HCT116 (cell line): ENCODE results near the gene OR10G7. TPM values are rescaled to one million over a fixed set of nuclear protein-coding genes. Genes with fewer than 3 reads are reported as not detected.

Experiments used
- ATAC-seq: fragments of 200-7000 bp; cut with Tn5 transposase; 2 replicates; pipeline ENCODE4 v1.9.1; 2020; ENCODE audit warnings: mild to moderate bottlenecking, moderate library complexity
- BruUV-seq: library from RNA; stranded (reverse); fragments of 400-500 nt; replicated peaks from 2 replicates; lab custom pipeline; 2021; lab: Mats Ljungman, UMichigan
- CTCF ChIA-PET: fragments of 300-600 bp; sonication (Branson Sonifier 250); formaldehyde crosslinking; loops from one replicate; lab custom pipeline; 2021; ENCODE audit warnings: antibody characterized with exemption; lab: Charles Lee
- POLR2A ChIA-PET: fragments of 300-600, 350-600 bp; sonication (Branson Sonifier 250); formaldehyde crosslinking; loops from one replicate; lab custom pipeline; 2021; ENCODE audit warnings: antibody characterized with exemption; lab: Charles Lee
- RAD21 ChIA-PET, 2 experiments: fragments of 300-600 bp; sonication (Branson Sonifier 250); formaldehyde crosslinking; loops; one replicate each; lab custom pipeline; 2023; ENCODE audit warnings: low total read pairs in 2 of 2; ENCODE audit not compliant: uncharacterized antibody in 2 of 2, unreplicated experiment in 2 of 2, low non-redundant PET in 1 of 2; lab: Charles Lee
- DNase-seq: peaks from one replicate; pipeline ENCODE4 v3.0.0-alpha.2; 2010; ENCODE audit warnings: low read depth, low spot score
- H2AFZ ChIP-seq: fragments of 200-600 bp; shearing (Covaris generic), sonication (generic); 2 replicates; pipeline ENCODE4 v1.6.1; 2017; ENCODE audit warnings: low read depth, mixed run types, mixed read lengths, antibody characterized with exemption, low read length; ENCODE audit not compliant: poor library complexity, severe bottlenecking
- H3K27ac ChIP-seq: 2 replicates; pipeline ENCODE4 v1.5.1; 2012; ENCODE audit warnings: low read depth, low read length
- H3K27me3 ChIP-seq: fragments of 200-600 bp; sonication (generic); 2 replicates; pipeline ENCODE4 v1.6.1; 2016; ENCODE audit warnings: mixed run types, low read length, mixed read lengths; ENCODE audit not compliant: insufficient read depth
- H3K36me3 ChIP-seq, 2 experiments: fragments of 200-500 bp in 1 of 2; fragments of 200-600 bp in 1 of 2; sonication (Bioruptor generic) in 1 of 2; sonication (generic) in 1 of 2; 2 replicates each; pipeline versions ENCODE4 v1.5.1 to v1.6.1; 2014 to 2016; ENCODE audit warnings: low read length in 2 of 2, inconsistent platforms in 1 of 2, mixed read lengths in 1 of 2, mixed run types in 1 of 2; ENCODE audit not compliant: insufficient read depth in 2 of 2, control insufficient read depth in 1 of 2
- H3K4me1 ChIP-seq, 2 experiments: fragments of 200-600 bp in 1 of 2; sonication (generic) in 1 of 2; 2 replicates each; pipeline versions ENCODE4 v1.5.1 to v1.6.1; 2012 to 2017; ENCODE audit warnings: low read length in 2 of 2, inconsistent platforms in 1 of 2, mild to moderate bottlenecking in 1 of 2, mixed read lengths in 1 of 2, mixed run types in 1 of 2, moderate library complexity in 1 of 2; ENCODE audit not compliant: insufficient read depth in 2 of 2, control insufficient read depth in 1 of 2
- H3K4me2 ChIP-seq: fragments of 200-600 bp; sonication (generic); 2 replicates; pipeline ENCODE4 v1.6.1; 2017; ENCODE audit warnings: mixed run types, low read length, mixed read lengths
- H3K4me3 ChIP-seq, 2 experiments: fragments of 200-600 bp in 1 of 2; sonication (generic) in 1 of 2; replicated peaks in 1 of 2; 2 replicates each; pipeline ENCODE4 v1.5.1; 2011 to 2016; ENCODE audit warnings: low read length in 2 of 2, control low read depth in 1 of 2, low read depth in 1 of 2, mild to moderate bottlenecking in 1 of 2, mixed read lengths in 1 of 2, mixed run types in 1 of 2
- H3K79me2 ChIP-seq: fragments of 200-600 bp; sonication (generic); 2 replicates; pipeline ENCODE4 v1.6.1; 2017; ENCODE audit warnings: mild to moderate bottlenecking, mixed run types, low read length, moderate library complexity, mixed read lengths; ENCODE audit not compliant: insufficient read depth
- H3K9ac ChIP-seq: fragments of 200-600 bp; sonication (generic); 2 replicates; pipeline ENCODE4 v1.6.1; 2016; ENCODE audit warnings: low read length, mixed read lengths
- H3K9me2 ChIP-seq: fragments of 200-600 bp; sonication (generic), shearing (Covaris generic); 2 replicates; pipeline ENCODE4 v1.6.1; 2017; ENCODE audit warnings: mixed run types, mild to moderate bottlenecking, moderate library complexity; ENCODE audit not compliant: insufficient read depth
- H3K9me3 ChIP-seq, 2 experiments: fragments of 200-500 bp in 1 of 2; fragments of 200-600 bp in 1 of 2; sonication (Bioruptor generic) in 1 of 2; sonication (generic) in 1 of 2; 2 replicates each; pipeline ENCODE4 v1.6.1; 2014 to 2017; ENCODE audit warnings: low read length in 2 of 2, mixed read lengths in 2 of 2, inconsistent platforms in 1 of 2, low read depth in 1 of 2, mild to moderate bottlenecking in 1 of 2, mixed run types in 1 of 2, moderate library complexity in 1 of 2; ENCODE audit not compliant: control insufficient read depth in 1 of 2, insufficient read depth in 1 of 2
- H4K20me1 ChIP-seq: fragments of 200-600 bp; sonication (generic), shearing (Covaris generic); 2 replicates; pipeline ENCODE4 v1.6.1; 2017; ENCODE audit warnings: mixed run types, mild to moderate bottlenecking, moderate library complexity; ENCODE audit not compliant: insufficient read depth
- CEBPB ChIP-seq: IDR thresholded peaks from 2 replicates; pipeline ENCODE4 v1.6.1; 2012; ENCODE audit warnings: low read depth
- EGR1 ChIP-seq: IDR thresholded peaks from 2 replicates; pipeline ENCODE4 v1.6.1; 2012; ENCODE audit warnings: low read depth
- ELF1 ChIP-seq: IDR thresholded peaks from 2 replicates; pipeline ENCODE4 v1.6.1; 2012; ENCODE audit warnings: low read depth, borderline replicate concordance
- EZH2 ChIP-seq: fragments of 200-600 bp; sonication (generic); IDR thresholded peaks from 2 replicates; pipeline ENCODE4 v1.6.1; 2017; ENCODE audit warnings: antibody characterized with exemption, mixed run types
- JUND ChIP-seq: IDR thresholded peaks from 2 replicates; pipeline ENCODE4 v1.6.1; 2012
- MAX ChIP-seq: IDR thresholded peaks from 2 replicates; pipeline ENCODE4 v1.6.1; 2012
- POLR2A ChIP-seq: IDR thresholded peaks from 2 replicates; pipeline ENCODE4 v1.7.0; 2011; ENCODE audit warnings: borderline replicate concordance; ENCODE audit not compliant: insufficient read depth, insufficient read length; ENCODE audit errors: extremely low read depth
- POLR2AphosphoS5 ChIP-seq: IDR thresholded peaks from 2 replicates; pipeline ENCODE4 v1.6.1; 2011; ENCODE audit warnings: mild to moderate bottlenecking, low read depth, low read length, moderate library complexity
- REST ChIP-seq: IDR thresholded peaks from 2 replicates; pipeline ENCODE4 v1.6.1; 2012; ENCODE audit warnings: low read depth
- SIN3A ChIP-seq: IDR thresholded peaks from 2 replicates; pipeline ENCODE4 v1.6.1; 2012; ENCODE audit warnings: low read depth
- YY1 ChIP-seq: IDR thresholded peaks from 2 replicates; pipeline ENCODE4 v1.6.1; 2011; ENCODE audit warnings: low read length, low read depth, moderate library complexity, mild to moderate bottlenecking; ENCODE audit not compliant: insufficient replicate concordance; ENCODE audit errors: extremely low read depth
- ZNF274 ChIP-seq: fragments of 200-500 bp; sonication (Bioruptor generic); IDR thresholded peaks from 2 replicates; pipeline ENCODE4 v1.6.1; 2014; ENCODE audit warnings: mild to moderate bottlenecking, low read depth, low read length, inconsistent platforms
- intact Hi-C: fragments of 100-400 bp; cut with micrococcal nuclease; formaldehyde crosslinking; loops from 2 replicates; pipeline ENCODE4 v1.10.0; 2022
- total RNA-seq: library from RNA; stranded (reverse); gene quantifications from one replicate; pipeline ENCODE4 v1.2.1, GENCODE V29; 2021; ENCODE audit not compliant: unreplicated experiment
- TF ChIP-seq, protein P1 (sequence below): IDR thresholded peaks from 2 replicates; pipeline ENCODE4 v1.6.1; 2012

Gene OR10G7
- total RNA-seq, 1 experiment from 2014 or later: not detected

GRCh38 chr11:124039557-124039956 lies 1.6 kb downstream of the OR10G7 start:
- ATAC-seq: no peak
- BruUV-seq: no TSS peak
- H3K9me3 ChIP-seq: no peaks in the 10 kb centered on the region
- H3K4me3 ChIP-seq: no peak overlapping the region
- no peaks in the 10 kb centered on the region for H4K20me1 ChIP-seq
- RAD21 ChIA-PET: no interaction called here
- no peak overlapping the region for H3K4me2 ChIP-seq
- TF ChIP-seq EGR1 (no peak), EZH2 (no peak), CEBPB (no peak), YY1 (no peak), ZNF274 (no peak), SIN3A (no peak), ELF1 (no peak), POLR2AphosphoS5 (no peak), REST (no peak), MAX (no peak), POLR2A (no peak), JUND (no peak)
- TF ChIP-seq, protein P1, sequence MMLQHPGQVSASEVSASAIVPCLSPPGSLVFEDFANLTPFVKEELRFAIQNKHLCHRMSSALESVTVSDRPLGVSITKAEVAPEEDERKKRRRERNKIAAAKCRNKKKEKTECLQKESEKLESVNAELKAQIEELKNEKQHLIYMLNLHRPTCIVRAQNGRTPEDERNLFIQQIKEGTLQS: no peak
- intact Hi-C loops: no loop called here
- H3K9me2 ChIP-seq: no peaks in the 10 kb centered on the region
- H3K27ac ChIP-seq: no peak overlapping the region
- no peaks in the 10 kb centered on the region for H3K4me1 ChIP-seq
- POLR2A ChIA-PET: no interaction called here
- no peak overlapping the region for H2AFZ ChIP-seq
- CTCF ChIA-PET: no interaction called here
- H3K9ac ChIP-seq: no peak overlapping the region
- no peaks in the 10 kb centered on the region; the same call in 1 of the 2 replicates for H3K27me3 ChIP-seq
- no peaks in the 10 kb centered on the region for H3K79me2 ChIP-seq
- H3K36me3 ChIP-seq: no peaks in the 10 kb centered on the region
- no peak for DNase-seq
